GM12801 (cell line): ENCODE data around the gene GNG5.

ENCODE experiments used
- CTCF ChIP-seq: IDR thresholded peaks from one replicate; pipeline ENCODE4 v1.5.1; 2011; ENCODE audit warnings: control low read depth; ENCODE audit not compliant: insufficient read length; ENCODE audit errors: extremely low read depth

Gene GNG5

GRCh38 chr1:84524590-84524989 is 18.2 kb upstream of the GNG5 start:
- TF ChIP-seq CTCF = no peak

GRCh38 chr1:84510668-84511067 is 4.3 kb upstream of the GNG5 start:
- no peak for TF ChIP-seq CTCF

GRCh38 chr1:84510165-84510564 is 3.8 kb upstream of the GNG5 start:
- no peak for TF ChIP-seq CTCF

- no peak for TF ChIP-seq CTCF
Measured at GRCh38 chr1:84509029-84509428, 2.6 kb upstream of the GNG5 start.

- no peak for TF ChIP-seq CTCF
Measured at GRCh38 chr1:84508510-84508909, 2.1 kb upstream of the GNG5 start.

GRCh38 chr1:84506729-84507453 is 510 bp upstream of the GNG5 start:
- TF ChIP-seq CTCF = no peak

- no peak for TF ChIP-seq CTCF
Measured at GRCh38 chr1:84505493-84506001, 834 bp downstream of the GNG5 start.
